Measurements from ENCODE around the gene S100A9.

Gene S100A9

GRCh38 chr1:153395776-153396175, 38.1 kb downstream of the S100A9 start:
- no peak for DNase-seq (ENCODE audit: low read depth)
- TF ChIP-seq, protein P1, sequence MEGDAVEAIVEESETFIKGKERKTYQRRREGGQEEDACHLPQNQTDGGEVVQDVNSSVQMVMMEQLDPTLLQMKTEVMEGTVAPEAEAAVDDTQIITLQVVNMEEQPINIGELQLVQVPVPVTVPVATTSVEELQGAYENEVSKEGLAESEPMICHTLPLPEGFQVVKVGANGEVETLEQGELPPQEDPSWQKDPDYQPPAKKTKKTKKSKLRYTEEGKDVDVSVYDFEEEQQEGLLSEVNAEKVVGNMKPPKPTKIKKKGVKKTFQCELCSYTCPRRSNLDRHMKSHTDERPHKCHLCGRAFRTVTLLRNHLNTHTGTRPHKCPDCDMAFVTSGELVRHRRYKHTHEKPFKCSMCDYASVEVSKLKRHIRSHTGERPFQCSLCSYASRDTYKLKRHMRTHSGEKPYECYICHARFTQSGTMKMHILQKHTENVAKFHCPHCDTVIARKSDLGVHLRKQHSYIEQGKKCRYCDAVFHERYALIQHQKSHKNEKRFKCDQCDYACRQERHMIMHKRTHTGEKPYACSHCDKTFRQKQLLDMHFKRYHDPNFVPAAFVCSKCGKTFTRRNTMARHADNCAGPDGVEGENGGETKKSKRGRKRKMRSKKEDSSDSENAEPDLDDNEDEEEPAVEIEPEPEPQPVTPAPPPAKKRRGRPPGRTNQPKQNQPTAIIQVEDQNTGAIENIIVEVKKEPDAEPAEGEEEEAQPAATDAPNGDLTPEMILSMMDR (IDR thresholded peaks at IDR 0.05; ENCODE audit: insufficient read depth, low read depth, low read length, missing control alignments) = no peak
- H3K4me3 ChIP-seq (ENCODE audit: low read depth, low read length) = no peak overlapping the region

- H3K4me3 ChIP-seq (ENCODE audit: low read depth, low read length) = no peak overlapping the region
- TF ChIP-seq, protein P1 (IDR thresholded peaks at IDR 0.05; ENCODE audit: insufficient read depth, low read depth, low read length, missing control alignments) = no peak
Observed at GRCh38 chr1:153396461-153396860, 38.8 kb downstream of the S100A9 start.

DNA sequence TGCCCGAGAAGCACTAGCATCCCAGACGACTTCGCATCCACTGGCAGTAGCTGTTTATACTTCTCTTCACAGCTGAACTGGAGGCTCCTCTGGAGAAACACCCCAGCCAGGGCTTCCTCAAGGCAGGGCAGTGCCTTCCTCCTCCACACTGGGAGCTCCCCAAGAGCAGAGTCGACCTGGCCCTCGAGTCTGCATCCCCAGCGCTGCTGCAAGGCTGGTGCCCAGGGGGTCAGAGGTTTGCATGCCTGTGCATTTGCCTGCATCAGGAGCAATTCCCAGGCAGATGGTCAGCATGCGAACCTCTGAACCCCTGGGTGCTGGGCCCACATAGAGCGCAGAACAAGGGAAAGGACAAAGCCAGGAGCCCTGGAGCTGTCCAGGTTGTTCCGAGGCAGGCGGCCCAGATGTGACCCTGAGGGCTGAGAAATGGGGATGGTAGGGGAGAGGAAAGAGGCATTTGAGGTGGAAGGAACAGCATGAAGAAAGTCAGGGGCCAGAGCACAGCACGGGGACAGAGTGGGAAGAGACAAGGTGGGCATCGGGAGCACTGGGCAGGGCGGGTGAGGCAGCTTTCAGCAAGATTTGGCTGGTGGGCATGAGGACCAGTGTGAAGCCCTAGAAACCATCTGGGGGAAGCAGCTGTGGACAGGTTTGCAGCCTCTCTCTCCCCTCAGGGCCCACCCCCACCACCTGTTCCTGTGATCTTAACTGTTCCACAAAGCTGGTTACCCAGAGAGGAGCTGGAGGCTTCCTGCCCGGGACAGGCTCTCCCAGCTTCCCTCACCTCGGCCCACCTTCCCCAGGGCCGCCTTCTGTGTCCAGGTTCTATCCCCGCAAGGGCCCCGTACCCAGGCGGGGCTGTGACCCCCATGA, 39.6 kb downstream of the S100A9 start:
- TF ChIP-seq, protein P1 (IDR thresholded peaks at IDR 0.05; ENCODE audit: insufficient read depth, low read depth, low read length, missing control alignments) = no peak
- H3K4me3 ChIP-seq (ENCODE audit: low read depth, low read length) = no peak overlapping the region
- no peak for DNase-seq (ENCODE audit: low read depth)

More at GRCh38 chr1:153396461-153396860, 38.8 kb downstream of the S100A9 start:
- no peak for DNase-seq (ENCODE audit: low read depth)

DNA sequence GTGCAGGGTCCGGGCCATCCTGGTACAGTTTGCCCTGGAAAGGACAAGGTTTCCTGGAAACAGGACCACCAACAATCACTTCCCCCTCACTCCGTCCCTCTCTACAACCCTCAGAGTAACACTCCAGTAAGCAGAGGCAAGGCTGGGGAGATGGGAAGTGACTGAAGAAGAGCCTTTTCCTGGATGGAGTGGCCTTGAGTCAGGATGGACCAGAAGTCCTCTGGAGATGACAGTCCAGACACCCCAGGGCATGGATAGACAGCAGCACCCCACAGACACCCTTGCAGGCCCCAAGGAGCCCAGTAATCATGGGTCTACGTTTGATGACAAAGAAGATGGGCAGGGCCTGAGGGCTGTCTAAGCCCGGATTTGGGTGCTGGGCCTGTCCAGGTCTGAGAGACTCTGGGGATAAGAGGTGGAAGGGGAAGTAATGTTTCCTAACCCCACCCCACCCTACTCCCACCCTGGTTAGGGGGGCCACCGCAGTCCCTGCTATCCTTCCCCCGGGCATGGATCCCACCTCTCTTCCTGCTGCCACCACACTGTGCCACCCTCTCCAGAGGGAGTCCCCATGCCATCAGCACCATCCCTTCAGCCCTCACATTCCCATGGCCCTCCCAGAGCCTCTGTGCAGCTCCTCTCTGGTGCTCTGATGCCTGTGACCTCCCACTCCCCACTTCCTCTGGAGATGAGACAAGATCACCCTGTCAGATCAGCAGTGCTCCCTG, 40.4 kb downstream of the S100A9 start:
- TF ChIP-seq, protein P1 (IDR thresholded peaks at IDR 0.05; ENCODE audit: insufficient read depth, low read depth, low read length, missing control alignments) = no peak
- DNase-seq (ENCODE audit: low read depth) = no peak

DNA sequence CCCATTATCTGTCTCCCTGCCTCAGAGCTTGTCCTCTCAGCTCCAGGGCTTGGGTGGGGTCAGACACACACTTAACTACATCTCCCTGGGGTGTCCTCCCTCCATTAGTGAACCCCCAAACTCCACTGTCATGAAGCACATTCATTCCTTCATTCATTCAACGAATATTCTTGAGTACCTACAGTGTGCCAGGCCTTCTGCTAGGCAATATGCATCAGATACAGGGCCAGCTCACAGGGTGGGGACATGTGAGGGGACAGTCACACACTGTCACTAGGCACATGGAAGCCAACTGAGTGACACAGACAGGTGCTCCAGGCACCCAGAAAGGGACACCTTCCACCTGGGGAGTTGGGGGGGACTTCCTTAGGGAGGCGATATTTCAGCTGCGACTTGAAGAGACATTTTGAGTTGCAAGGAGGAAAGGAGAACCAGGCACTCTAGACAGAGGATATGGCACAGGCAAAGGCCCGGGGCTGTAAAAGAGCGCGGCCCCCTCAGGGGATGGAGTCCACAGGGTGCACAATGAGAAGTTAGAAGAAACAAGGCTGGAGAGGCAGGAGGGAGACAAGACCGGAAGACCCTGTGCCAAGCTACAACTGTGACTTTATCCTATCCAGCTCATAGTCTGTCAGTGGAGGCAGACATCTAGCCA, 41.9 kb downstream of the S100A9 start:
- H3K4me3 ChIP-seq (ENCODE audit: low read depth, low read length) = no peak overlapping the region
- no peak for DNase-seq (ENCODE audit: low read depth)
- TF ChIP-seq, protein P1 (IDR thresholded peaks at IDR 0.05; ENCODE audit: insufficient read depth, low read depth, low read length, missing control alignments) = no peak

More for the DNA sequence above, 40.4 kb downstream of the S100A9 start:
- no peak overlapping the region for H3K4me3 ChIP-seq (ENCODE audit: low read depth, low read length)

- H3K4me3 ChIP-seq (ENCODE audit: low read depth, low read length) = no peak overlapping the region
- DNase-seq (ENCODE audit: low read depth) = no peak
- TF ChIP-seq, protein P1 (IDR thresholded peaks at IDR 0.05; ENCODE audit: insufficient read depth, low read depth, low read length, missing control alignments) = no peak
Observed at GRCh38 chr1:153400244-153400643, 42.6 kb downstream of the S100A9 start.
